GM23338 (cell line): Measurements from ENCODE around the gene SELENOT. TPM values are rescaled to one million over a fixed set of nuclear protein-coding genes. Genes with fewer than 3 reads are reported as not detected.

Source experiments
- ATAC-seq: fragments of 200-7000 bp; cut with Tn5 transposase; 3 replicates; pipeline ENCODE4 v1.9.1; 2020
- DNase-seq: peaks from one replicate; pipeline ENCODE4 v3.0.0-alpha.2; 2015; ENCODE audit warnings: low spot score
- H2AFZ ChIP-seq: fragments of 200-600 bp; sonication (generic); 2 replicates; pipeline ENCODE4 v1.8.0; 2016; ENCODE audit warnings: antibody characterized with exemption, mild to moderate bottlenecking, moderate library complexity
- H3F3A ChIP-seq: fragments of 200-600 bp; sonication (generic); replicated peaks from 2 replicates; pipeline ENCODE4 v1.8.0; 2017; ENCODE audit warnings: antibody characterized with exemption, mixed run types, low read depth
- H3K27ac ChIP-seq: fragments of 200-600 bp; sonication (generic); 2 replicates; pipeline ENCODE4 v1.6.1; 2016; ENCODE audit warnings: low read depth
- H3K27me3 ChIP-seq: fragments of 200-600 bp; sonication (generic); 2 replicates; pipeline ENCODE4 v1.8.0; 2016; ENCODE audit warnings: mild to moderate bottlenecking, mixed run types, moderate library complexity; ENCODE audit not compliant: insufficient read depth
- H3K36me3 ChIP-seq: fragments of 200-600 bp; sonication (generic); 2 replicates; pipeline ENCODE4 v1.8.0; 2016; ENCODE audit warnings: mild to moderate bottlenecking; ENCODE audit not compliant: insufficient read depth
- H3K4me1 ChIP-seq: fragments of 200-600 bp; sonication (generic); 2 replicates; pipeline ENCODE4 v1.8.0; 2016; ENCODE audit warnings: mild to moderate bottlenecking, moderate library complexity; ENCODE audit not compliant: insufficient read depth
- H3K4me2 ChIP-seq: fragments of 200-600 bp; sonication (generic); 2 replicates; pipeline ENCODE4 v1.7.1; 2017; ENCODE audit warnings: mixed run types
- H3K4me3 ChIP-seq: fragments of 200-600 bp; sonication (generic); 2 replicates; pipeline ENCODE4 v1.6.1; 2016; ENCODE audit warnings: mixed run types
- H3K79me2 ChIP-seq: fragments of 200-600 bp; sonication (generic); replicated peaks from 2 replicates; pipeline ENCODE4 v1.8.0; 2017; ENCODE audit warnings: mild to moderate bottlenecking; ENCODE audit not compliant: insufficient read depth
- H3K9me2 ChIP-seq: fragments of 200-600 bp; sonication (generic); 2 replicates; pipeline ENCODE4 v1.8.0; 2017; ENCODE audit not compliant: insufficient read depth
- H4K20me1 ChIP-seq: fragments of 200-600 bp; sonication (generic); replicated peaks from 2 replicates; pipeline ENCODE4 v1.8.0; 2017; ENCODE audit warnings: mild to moderate bottlenecking; ENCODE audit not compliant: insufficient read depth
- H3K27ac Mint-ChIP-seq: 2 replicates; pipeline ENCODE4 v1.8.0; 2020; ENCODE audit warnings: inconsistent platforms, mild to moderate bottlenecking, moderate library complexity, mixed read lengths
- H3K27me3 Mint-ChIP-seq: 3 replicates; pipeline ENCODE4 v1.8.0; 2022; ENCODE audit warnings: low read depth, mild to moderate bottlenecking, moderate library complexity, mixed read lengths, inconsistent platforms; ENCODE audit not compliant: insufficient read depth, poor library complexity
- H3K36me3 Mint-ChIP-seq: 3 replicates; pipeline ENCODE4 v1.8.0; 2021; ENCODE audit warnings: low read depth, mild to moderate bottlenecking, inconsistent platforms, moderate library complexity, mixed read lengths
- H3K4me1 Mint-ChIP-seq: 3 replicates; pipeline ENCODE4 v1.8.0; 2020; ENCODE audit warnings: mild to moderate bottlenecking, inconsistent platforms, mixed read lengths
- H3K4me3 Mint-ChIP-seq: 3 replicates; pipeline ENCODE4 v1.8.0; 2021; ENCODE audit warnings: moderate library complexity, mild to moderate bottlenecking, inconsistent platforms, mixed read lengths
- H3K9me3 Mint-ChIP-seq: 3 replicates; pipeline ENCODE4 v1.8.0; 2020; ENCODE audit warnings: moderate library complexity, mild to moderate bottlenecking, inconsistent platforms, mixed read lengths
- EZH2 ChIP-seq: fragments of 200-600 bp; sonication (generic); IDR thresholded peaks from one replicate; pipeline ENCODE4 v1.8.0; 2017; ENCODE audit warnings: antibody characterized with exemption, mild to moderate bottlenecking, low read depth; ENCODE audit not compliant: unreplicated experiment
- POLR2AphosphoS5 ChIP-seq: IDR thresholded peaks from 2 replicates; pipeline ENCODE4 v1.6.1; 2016; ENCODE audit warnings: antibody characterized with exemption, low read depth
- STAT1 ChIP-seq: IDR thresholded peaks from one replicate; pipeline ENCODE4 v1.6.1; 2016; ENCODE audit warnings: antibody characterized with exemption; ENCODE audit not compliant: unreplicated experiment
- ZNF114 ChIP-seq: fragments of 250-450 bp; sonication (Bioruptor Pico); IDR thresholded peaks from 2 replicates; pipeline ENCODE4 v1.5.0; 2020; ENCODE audit warnings: mild to moderate bottlenecking, moderate library complexity
- ZNF331 ChIP-seq: fragments of 250-450 bp; sonication (Bioruptor Pico); IDR thresholded peaks from 2 replicates; pipeline ENCODE4 v1.5.0; 2020; ENCODE audit warnings: low read depth, mild to moderate bottlenecking, moderate library complexity
- ZNF462 ChIP-seq: fragments of 250-450 bp; sonication (Bioruptor Pico); IDR thresholded peaks from 2 replicates; pipeline ENCODE4 v1.5.0; 2020; ENCODE audit warnings: mild to moderate bottlenecking, moderate library complexity
- polyA plus RNA-seq: library from polyadenylated mRNA; unstranded; fragments of >200 nt; fragmentation: Nextera tagmentation; extraction: Ambion mirVana; gene quantifications from 2 replicates; pipeline ENCODE4 v1.2.1, GENCODE V29; 2016
- total RNA-seq: library from RNA; depleted of rRNA; stranded (reverse); fragments of >200 nt; shearing (Covaris generic); gene quantifications from 2 replicates; pipeline ENCODE4 v1.2.3, GENCODE V29; 2014
- TF ChIP-seq, protein P1 (sequence below): IDR thresholded peaks from one replicate; pipeline ENCODE4 v1.6.1; 2018; ENCODE audit warnings: antibody characterized with exemption; ENCODE audit not compliant: unreplicated experiment

The SELENOT gene
- total and polyA plus RNA-seq, 2 experiments from 2014 or later: 56.1 to 61.3 TPM

DNA sequence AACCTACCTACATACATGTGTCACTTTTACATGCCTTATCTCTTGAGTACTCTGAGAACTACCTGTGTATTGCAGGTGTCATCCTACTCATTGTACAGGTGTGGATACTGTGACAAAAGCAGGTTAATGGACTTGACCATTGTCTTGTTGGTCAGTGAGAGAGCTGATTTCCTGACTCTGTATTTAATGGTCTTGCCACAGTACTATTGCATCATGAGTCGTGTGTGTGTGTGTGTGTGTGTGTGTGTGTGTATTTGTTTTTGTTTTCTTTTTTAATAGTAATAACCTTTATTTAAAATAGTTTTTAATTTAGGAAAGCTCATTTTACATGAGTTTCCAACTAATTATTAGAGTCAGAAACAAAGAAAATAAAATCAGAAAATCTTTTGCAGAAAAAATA is 7.7 kb downstream of the SELENOT start:
- ATAC-seq: no peak
- Histone ChIP-seq H3K36me3 (no peaks in the 10 kb centered on the region), H3K4me3 (no peak overlapping the region), H3K79me2 (peaks cover 94% of the 10 kb centered on the region), H3K27ac (no peak overlapping the region), H3K27me3 (no peaks in the 10 kb centered on the region), H3K4me2 (no peak overlapping the region), H3K9me2 (no peaks in the 10 kb centered on the region), H3F3A (no peaks in the 10 kb centered on the region), H4K20me1 (0 out of 2 replicates have a peak, but pooled peaks cover 13% of the 10 kb centered on the region), H2AFZ (no peak overlapping the region), H3K4me1 (peaks cover 19% of the 10 kb centered on the region)
- no peak overlapping the region for H3K4me3 Mint-ChIP-seq
- TF ChIP-seq ZNF114 (CRISPR knock-in tag): no peak
- no peak for TF ChIP-seq ZNF462
- no peak for TF ChIP-seq STAT1
- TF ChIP-seq EZH2: no peak
- no peak overlapping the region for H3K27ac Mint-ChIP-seq
- peaks cover 2% of the 10 kb centered on the region for H3K27me3 Mint-ChIP-seq
- H3K4me1 Mint-ChIP-seq: peaks cover 30% of the 10 kb centered on the region
- DNase-seq: no peak
- H3K9me3 Mint-ChIP-seq: no peaks in the 10 kb centered on the region; the same call in 2 of the 3 replicates
- H3K36me3 Mint-ChIP-seq: peaks cover 59% of the 10 kb centered on the region

- Histone ChIP-seq H3K79me2 (peaks cover 90% of the 10 kb centered on the region), H3K4me1 (peaks cover 13% of the 10 kb centered on the region), H3K27ac (no peak overlapping the region), H3K36me3 (no peaks in the 10 kb centered on the region), H2AFZ (no peak overlapping the region), H3K9me2 (no peaks in the 10 kb centered on the region), H3K4me2 (no peak overlapping the region), H3K27me3 (no peaks in the 10 kb centered on the region), H4K20me1 (0 out of 2 replicates have a peak, but pooled peaks cover 13% of the 10 kb centered on the region), H3K4me3 (no peak overlapping the region), H3F3A (no peaks in the 10 kb centered on the region)
- peak; percentile 28; the same call in 1 of the 3 replicates for ATAC-seq
- peaks cover 52% of the 10 kb centered on the region for H3K36me3 Mint-ChIP-seq
- no peak for DNase-seq
- no peak overlapping the region for H3K27ac Mint-ChIP-seq
- peaks cover 2% of the 10 kb centered on the region for H3K27me3 Mint-ChIP-seq
- peaks cover 1% of the 10 kb centered on the region; the same call in 1 of the 3 replicates for H3K9me3 Mint-ChIP-seq
- peaks cover 25% of the 10 kb centered on the region for H3K4me1 Mint-ChIP-seq
- no peak overlapping the region for H3K4me3 Mint-ChIP-seq
- TF ChIP-seq ZNF114 (CRISPR knock-in tag): no peak
- TF ChIP-seq EZH2: no peak
- TF ChIP-seq, protein P1, sequence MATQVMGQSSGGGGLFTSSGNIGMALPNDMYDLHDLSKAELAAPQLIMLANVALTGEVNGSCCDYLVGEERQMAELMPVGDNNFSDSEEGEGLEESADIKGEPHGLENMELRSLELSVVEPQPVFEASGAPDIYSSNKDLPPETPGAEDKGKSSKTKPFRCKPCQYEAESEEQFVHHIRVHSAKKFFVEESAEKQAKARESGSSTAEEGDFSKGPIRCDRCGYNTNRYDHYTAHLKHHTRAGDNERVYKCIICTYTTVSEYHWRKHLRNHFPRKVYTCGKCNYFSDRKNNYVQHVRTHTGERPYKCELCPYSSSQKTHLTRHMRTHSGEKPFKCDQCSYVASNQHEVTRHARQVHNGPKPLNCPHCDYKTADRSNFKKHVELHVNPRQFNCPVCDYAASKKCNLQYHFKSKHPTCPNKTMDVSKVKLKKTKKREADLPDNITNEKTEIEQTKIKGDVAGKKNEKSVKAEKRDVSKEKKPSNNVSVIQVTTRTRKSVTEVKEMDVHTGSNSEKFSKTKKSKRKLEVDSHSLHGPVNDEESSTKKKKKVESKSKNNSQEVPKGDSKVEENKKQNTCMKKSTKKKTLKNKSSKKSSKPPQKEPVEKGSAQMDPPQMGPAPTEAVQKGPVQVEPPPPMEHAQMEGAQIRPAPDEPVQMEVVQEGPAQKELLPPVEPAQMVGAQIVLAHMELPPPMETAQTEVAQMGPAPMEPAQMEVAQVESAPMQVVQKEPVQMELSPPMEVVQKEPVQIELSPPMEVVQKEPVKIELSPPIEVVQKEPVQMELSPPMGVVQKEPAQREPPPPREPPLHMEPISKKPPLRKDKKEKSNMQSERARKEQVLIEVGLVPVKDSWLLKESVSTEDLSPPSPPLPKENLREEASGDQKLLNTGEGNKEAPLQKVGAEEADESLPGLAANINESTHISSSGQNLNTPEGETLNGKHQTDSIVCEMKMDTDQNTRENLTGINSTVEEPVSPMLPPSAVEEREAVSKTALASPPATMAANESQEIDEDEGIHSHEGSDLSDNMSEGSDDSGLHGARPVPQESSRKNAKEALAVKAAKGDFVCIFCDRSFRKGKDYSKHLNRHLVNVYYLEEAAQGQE: no peak
- TF ChIP-seq STAT1: no peak
- TF ChIP-seq POLR2AphosphoS5: no peak
- no peak for TF ChIP-seq ZNF331 (CRISPR knock-in tag)
Measured at GRCh38 chr3:150611666-150612065, 8.5 kb downstream of the SELENOT start.
